Measurements from ENCODE around the gene IGSF8. TPM values are rescaled to one million over a fixed set of nuclear protein-coding genes. Genes with fewer than 3 reads are reported as not detected.

The IGSF8 gene
- total and polyA plus RNA-seq, 2 donors (not counting 1 experiment from before 2014, with no cell fraction given), result 6.5 to 24.4 TPM

DNA sequence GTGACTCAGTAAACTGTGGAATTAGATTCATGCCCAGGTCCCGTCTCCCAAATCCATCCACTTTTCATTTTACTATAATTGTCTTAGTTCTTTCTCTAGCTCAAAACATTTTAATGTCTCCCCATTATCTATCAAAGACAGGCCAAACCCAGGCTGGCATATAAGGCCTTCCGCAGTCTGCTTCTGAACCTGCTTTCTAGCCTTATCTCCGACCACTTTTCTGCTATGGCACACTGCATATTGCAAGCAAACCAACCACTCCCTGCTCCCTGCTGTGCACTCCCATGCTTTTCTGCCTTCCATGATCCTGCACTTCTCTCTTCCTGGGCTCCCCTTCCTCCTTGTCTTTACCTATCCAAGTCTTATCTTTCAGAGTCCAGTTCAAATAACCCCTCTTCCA, 49.3 kb downstream of the IGSF8 start:
- Histone ChIP-seq H4K20me1 (ENCODE audit: control insufficient read depth, extremely low read depth, insufficient read depth, low read length) (no peaks in the 10 kb centered on the region), H3K9me3 (ENCODE audit: control insufficient read depth, insufficient read depth, low read depth, low read length) (no peaks in the 10 kb centered on the region), H2AFZ (ENCODE audit: low read length) (no peak overlapping the region), H3K4me3 (replicated peaks in 1 of 4; ENCODE audit: control extremely low read depth in 1 of 4, insufficient read depth in 1 of 4, low read depth in 3 of 4, low read length in 4 of 4) (no peak overlapping the region), H3K27ac (ENCODE audit: insufficient read depth, low read length) (no peak overlapping the region), H3K9ac (ENCODE audit: insufficient read depth, low read length) (no peak overlapping the region), H3K27me3 (ENCODE audit: control insufficient read depth, insufficient read depth, low read length) (peaks cover 24% of the 10 kb centered on the region), H3K4me2 (ENCODE audit: extremely low read depth, insufficient read depth, low read length) (no peak overlapping the region), H3K4me1 (ENCODE audit: control insufficient read depth, extremely low read depth, insufficient read depth, low read length) (no peaks in the 10 kb centered on the region), H3K36me3 (ENCODE audit: control insufficient read depth, insufficient read depth, low read length) (no peaks in the 10 kb centered on the region), H3K79me2 (ENCODE audit: control insufficient read depth, insufficient read depth, low read length) (no peaks in the 10 kb centered on the region)
- DNase-seq (ENCODE audit: low read depth in 2 of 2), result no peak
- TF ChIP-seq EZH2 (IDR thresholded peaks at IDR 0.05; ENCODE audit: low read length, missing control alignments), result no peak
- TF ChIP-seq, protein P1, sequence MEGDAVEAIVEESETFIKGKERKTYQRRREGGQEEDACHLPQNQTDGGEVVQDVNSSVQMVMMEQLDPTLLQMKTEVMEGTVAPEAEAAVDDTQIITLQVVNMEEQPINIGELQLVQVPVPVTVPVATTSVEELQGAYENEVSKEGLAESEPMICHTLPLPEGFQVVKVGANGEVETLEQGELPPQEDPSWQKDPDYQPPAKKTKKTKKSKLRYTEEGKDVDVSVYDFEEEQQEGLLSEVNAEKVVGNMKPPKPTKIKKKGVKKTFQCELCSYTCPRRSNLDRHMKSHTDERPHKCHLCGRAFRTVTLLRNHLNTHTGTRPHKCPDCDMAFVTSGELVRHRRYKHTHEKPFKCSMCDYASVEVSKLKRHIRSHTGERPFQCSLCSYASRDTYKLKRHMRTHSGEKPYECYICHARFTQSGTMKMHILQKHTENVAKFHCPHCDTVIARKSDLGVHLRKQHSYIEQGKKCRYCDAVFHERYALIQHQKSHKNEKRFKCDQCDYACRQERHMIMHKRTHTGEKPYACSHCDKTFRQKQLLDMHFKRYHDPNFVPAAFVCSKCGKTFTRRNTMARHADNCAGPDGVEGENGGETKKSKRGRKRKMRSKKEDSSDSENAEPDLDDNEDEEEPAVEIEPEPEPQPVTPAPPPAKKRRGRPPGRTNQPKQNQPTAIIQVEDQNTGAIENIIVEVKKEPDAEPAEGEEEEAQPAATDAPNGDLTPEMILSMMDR (conservative IDR thresholded peaks at IDR 0.05 in 1 of 2, IDR thresholded peaks at IDR 0.05 in 1 of 2; ENCODE audit: low read depth in 1 of 2, low read length in 2 of 2), result no peak

DNA sequence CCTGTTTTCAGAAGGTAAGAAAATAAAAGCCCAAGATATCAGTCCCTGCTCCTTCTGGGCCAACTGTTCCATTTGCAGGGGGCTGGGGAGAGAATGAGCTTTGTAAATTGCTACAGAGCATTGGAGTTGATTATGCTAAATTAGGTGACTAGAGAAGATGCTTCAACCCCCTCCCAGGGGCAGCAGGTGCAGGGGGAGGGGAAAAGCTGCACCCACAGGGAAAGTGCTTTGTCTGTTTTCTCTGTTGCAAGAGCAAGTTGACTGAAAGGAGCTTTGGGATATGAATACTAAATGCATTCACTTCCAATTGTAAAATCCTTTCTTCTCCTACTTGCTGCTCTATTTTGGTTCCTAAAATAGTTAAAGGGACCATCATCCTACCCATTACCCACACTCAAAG, 50.1 kb downstream of the IGSF8 start:
- H3K27me3 ChIP-seq (ENCODE audit: control insufficient read depth, insufficient read depth, low read length), result peaks cover 24% of the 10 kb centered on the region
- H2AFZ ChIP-seq (ENCODE audit: low read length), result no peak overlapping the region
- DNase-seq (ENCODE audit: low read depth in 2 of 2), result no peak
- no peak overlapping the region for H3K4me3 ChIP-seq (replicated peaks in 1 of 4; ENCODE audit: control extremely low read depth in 1 of 4, insufficient read depth in 1 of 4, low read depth in 3 of 4, low read length in 4 of 4)
- H3K9ac ChIP-seq (ENCODE audit: insufficient read depth, low read length), result no peak overlapping the region
- H3K36me3 ChIP-seq (ENCODE audit: control insufficient read depth, insufficient read depth, low read length), result no peaks in the 10 kb centered on the region
- TF ChIP-seq EZH2 (IDR thresholded peaks at IDR 0.05; ENCODE audit: low read length, missing control alignments), result no peak
- TF ChIP-seq, protein P1 (conservative IDR thresholded peaks at IDR 0.05 in 1 of 2, IDR thresholded peaks at IDR 0.05 in 1 of 2; ENCODE audit: low read depth in 1 of 2, low read length in 2 of 2), result no peak
- no peak overlapping the region for H3K27ac ChIP-seq (ENCODE audit: insufficient read depth, low read length)
- H3K4me2 ChIP-seq (ENCODE audit: extremely low read depth, insufficient read depth, low read length), result no peak overlapping the region
- H3K4me1 ChIP-seq (ENCODE audit: control insufficient read depth, extremely low read depth, insufficient read depth, low read length), result no peaks in the 10 kb centered on the region
- no peaks in the 10 kb centered on the region for H3K9me3 ChIP-seq (ENCODE audit: control insufficient read depth, insufficient read depth, low read depth, low read length)
- H4K20me1 ChIP-seq (ENCODE audit: control insufficient read depth, extremely low read depth, insufficient read depth, low read length), result no peaks in the 10 kb centered on the region
- no peaks in the 10 kb centered on the region for H3K79me2 ChIP-seq (ENCODE audit: control insufficient read depth, insufficient read depth, low read length)

DNA sequence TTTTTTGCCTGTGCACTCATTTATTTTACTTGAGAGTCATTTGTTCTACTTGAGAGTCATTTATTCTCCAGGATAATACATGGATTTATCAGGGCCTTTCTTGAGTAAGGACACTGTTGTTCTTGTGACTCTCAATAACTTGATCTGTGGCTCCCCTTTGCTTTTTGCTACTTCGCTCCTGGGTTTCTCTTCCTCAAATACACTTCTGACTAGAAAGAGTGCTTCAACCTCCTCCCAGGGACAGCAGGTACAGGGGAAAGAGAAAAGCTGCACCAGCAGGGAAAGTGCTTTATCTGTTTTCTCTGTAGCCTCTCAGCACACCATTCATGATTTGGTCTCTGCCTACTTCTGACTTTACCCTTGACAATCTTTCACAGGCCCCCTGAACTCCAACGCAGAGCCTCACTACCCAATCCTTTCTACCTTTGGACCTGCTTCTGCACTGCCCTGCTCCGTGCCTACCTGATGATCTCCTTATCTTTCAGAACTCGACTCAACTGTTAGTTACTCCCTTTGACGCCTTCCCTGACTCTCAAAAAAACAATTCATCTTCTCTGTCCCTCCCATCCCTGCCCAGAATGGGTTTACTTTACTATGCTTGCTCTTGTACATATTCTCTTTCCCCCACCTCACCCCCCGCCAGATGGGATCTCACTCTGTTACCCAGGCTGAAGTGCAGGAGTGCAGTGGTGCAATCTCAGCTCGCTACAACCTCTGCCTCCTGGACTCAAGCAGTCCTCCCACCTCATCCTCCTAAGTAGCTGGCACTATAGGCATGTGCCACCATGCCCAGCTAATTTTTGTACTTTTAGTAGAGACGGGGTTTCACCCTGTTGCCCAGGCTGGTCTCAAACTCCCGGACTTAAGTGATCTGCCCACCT, 51.1 kb downstream of the IGSF8 start:
- peaks cover 16% of the 10 kb centered on the region for H3K27me3 ChIP-seq (ENCODE audit: control insufficient read depth, insufficient read depth, low read length)
- H4K20me1 ChIP-seq (ENCODE audit: control insufficient read depth, extremely low read depth, insufficient read depth, low read length), result no peaks in the 10 kb centered on the region
- no peaks in the 10 kb centered on the region for H3K9me3 ChIP-seq (ENCODE audit: control insufficient read depth, insufficient read depth, low read depth, low read length)
- H3K4me3 ChIP-seq (replicated peaks in 1 of 4; ENCODE audit: control extremely low read depth in 1 of 4, insufficient read depth in 1 of 4, low read depth in 3 of 4, low read length in 4 of 4), result peak overlapping the region in 1 of 4 experiments; percentile 22
- no peaks in the 10 kb centered on the region for H3K36me3 ChIP-seq (ENCODE audit: control insufficient read depth, insufficient read depth, low read length)
- no peaks in the 10 kb centered on the region for H3K79me2 ChIP-seq (ENCODE audit: control insufficient read depth, insufficient read depth, low read length)
- DNase-seq (ENCODE audit: low read depth in 2 of 2), result no peak
- peak overlapping the region; percentile 28 for H3K4me2 ChIP-seq (ENCODE audit: extremely low read depth, insufficient read depth, low read length)
- H3K4me1 ChIP-seq (ENCODE audit: control insufficient read depth, extremely low read depth, insufficient read depth, low read length), result no peaks in the 10 kb centered on the region
- H3K9ac ChIP-seq (ENCODE audit: insufficient read depth, low read length), result no peak overlapping the region
- H2AFZ ChIP-seq (ENCODE audit: low read length), result no peak overlapping the region
- H3K27ac ChIP-seq (ENCODE audit: insufficient read depth, low read length), result no peak overlapping the region
- TF ChIP-seq, protein P1 (conservative IDR thresholded peaks at IDR 0.05 in 1 of 2, IDR thresholded peaks at IDR 0.05 in 1 of 2; ENCODE audit: low read depth in 1 of 2, low read length in 2 of 2), result no peak
- TF ChIP-seq EZH2 (IDR thresholded peaks at IDR 0.05; ENCODE audit: low read length, missing control alignments), result peak; percentile 33

Measured in fibroblast of lung (primary cell).